AG10803 (cell line): Measurements from ENCODE around the gene PDGFA.

Source experiments
- DNase-seq: peaks from one replicate; pipeline ENCODE4 v3.0.0; 2010; ENCODE audit warnings: low read depth
- H3K4me3 ChIP-seq: 2 replicates; pipeline ENCODE4 v1.5.1; 2011; ENCODE audit warnings: mild to moderate bottlenecking, low read length, control low read depth
- CTCF ChIP-seq: conservative IDR thresholded peaks from 2 replicates; pipeline ENCODE4 v1.5.1; 2011; ENCODE audit warnings: mild to moderate bottlenecking, low read length, control low read depth, inconsistent platforms

The PDGFA gene

GRCh38 chr7:533266-533665 is 13.6 kb upstream of the PDGFA start:
- H3K4me3 ChIP-seq: no peak overlapping the region
- TF ChIP-seq CTCF: no peak
- no peak for DNase-seq

- no peak for TF ChIP-seq CTCF
- no peak overlapping the region for H3K4me3 ChIP-seq
- no peak for DNase-seq
These were observed 12.9 kb upstream of the PDGFA start for GRCh38 chr7:532379-533143.

- TF ChIP-seq CTCF: no peak
- DNase-seq: no peak
- H3K4me3 ChIP-seq: no peak overlapping the region
These were observed 12.1 kb upstream of the PDGFA start for GRCh38 chr7:531777-532176.

- no peak overlapping the region for H3K4me3 ChIP-seq
- DNase-seq: no peak
- TF ChIP-seq CTCF: no peak
These were observed 8.8 kb upstream of the PDGFA start for GRCh38 chr7:528451-528850.

GRCh38 chr7:527723-528122 is 8.1 kb upstream of the PDGFA start:
- no peak overlapping the region for H3K4me3 ChIP-seq
- TF ChIP-seq CTCF: no peak
- no peak for DNase-seq

GRCh38 chr7:526460-527034 is 6.9 kb upstream of the PDGFA start:
- TF ChIP-seq CTCF: no peak
- DNase-seq: no peak
- no peak overlapping the region for H3K4me3 ChIP-seq

GRCh38 chr7:525740-526139 is 6.1 kb upstream of the PDGFA start:
- no peak overlapping the region for H3K4me3 ChIP-seq
- DNase-seq: no peak
- TF ChIP-seq CTCF: no peak
